ENCODE results near the gene PTPA. TPM values are rescaled to one million over a fixed set of nuclear protein-coding genes. Genes with fewer than 3 reads are reported as not detected.
"Not testable (repeated sequence)": the region's sequence is repeated elsewhere in the genome, so short reads cannot be mapped to it uniquely, and the experiment has no call there.

The PTPA gene
- total and polyA plus RNA-seq, 2 experiments from 2014 or later = 60.9 to 72.3 TPM

GRCh38 chr9:129109537-129109903, 1.7 kb upstream of the PTPA start:
- no peak for TF ChIP-seq EZH2phosphoT487 (IDR thresholded peaks at IDR 0.05; ENCODE audit: low read depth, severe bottlenecking, unreplicated experiment)
- no peak for TF ChIP-seq CTCF (IDR thresholded peaks at IDR 0.05; ENCODE audit: poor library complexity)
- TF ChIP-seq EZH2 (IDR thresholded peaks at IDR 0.05; ENCODE audit: borderline replicate concordance) = no peak
- 77% methylated on average over 7 of the region's 7 CpGs for WGBS (ENCODE audit: low lambda C conversion rate, missing lambda C conversion rate)
- no peak overlapping the region for H3K4me3 ChIP-seq
- peaks cover 18% of the 10 kb centered on the region for H3K4me1 ChIP-seq (ENCODE audit: insufficient read depth)
- peak overlapping the region; percentile 99 for H3K4me2 ChIP-seq
- no peaks in the 10 kb centered on the region for H3K9me2 ChIP-seq (replicated peaks; ENCODE audit: insufficient read depth)
- DNase-seq (ENCODE audit: low spot score) = peak; percentile 37
- H3K27ac ChIP-seq = no peak overlapping the region
- H3K27me3 ChIP-seq = no peaks in the 10 kb centered on the region
- no peaks in the 10 kb centered on the region for H3K36me3 ChIP-seq (replicated peaks; ENCODE audit: insufficient read depth, low read depth)
- H2AFZ ChIP-seq = no peak overlapping the region
- no peaks in the 10 kb centered on the region for H3K9me3 ChIP-seq (ENCODE audit: low read depth)
- peaks cover 4% of the 10 kb centered on the region for H4K20me1 ChIP-seq (ENCODE audit: insufficient read depth, poor library complexity, severe bottlenecking)
- H3K79me2 ChIP-seq = peaks cover 36% of the 10 kb centered on the region

- H4K20me1 ChIP-seq (ENCODE audit: insufficient read depth, poor library complexity, severe bottlenecking) = peaks cover 4% of the 10 kb centered on the region
- peak overlapping the region; percentile 84 for H3K27ac ChIP-seq
- H3K4me1 ChIP-seq (ENCODE audit: insufficient read depth) = peaks cover 18% of the 10 kb centered on the region
- H3K36me3 ChIP-seq (replicated peaks; ENCODE audit: insufficient read depth, low read depth) = no peaks in the 10 kb centered on the region
- no peaks in the 10 kb centered on the region for H3K9me3 ChIP-seq (ENCODE audit: low read depth)
- peak; percentile 49 for DNase-seq (ENCODE audit: low spot score)
- H2AFZ ChIP-seq = peak overlapping the region; percentile 88
- H3K79me2 ChIP-seq = peaks cover 41% of the 10 kb centered on the region
- H3K9me2 ChIP-seq (replicated peaks; ENCODE audit: insufficient read depth) = no peaks in the 10 kb centered on the region
- WGBS (ENCODE audit: low lambda C conversion rate, missing lambda C conversion rate) = 6% methylated on average over 58 of the region's 64 CpGs
- peak overlapping the region; percentile 99 for H3K4me2 ChIP-seq
- no peaks in the 10 kb centered on the region for H3K27me3 ChIP-seq
- peak overlapping the region; percentile 86 for H3K4me3 ChIP-seq
- TF ChIP-seq CTCF (IDR thresholded peaks at IDR 0.05; ENCODE audit: poor library complexity) (peak; percentile 12), EZH2phosphoT487 (IDR thresholded peaks at IDR 0.05; ENCODE audit: low read depth, severe bottlenecking, unreplicated experiment) (no peak)
Measured at GRCh38 chr9:129109952-129110739, 1.1 kb upstream of the PTPA start.

GRCh38 chr9:129111528-129112151, 425 bp downstream of the PTPA start:
- peak overlapping the region; percentile 92 for H3K4me3 ChIP-seq
- no peaks in the 10 kb centered on the region for H3K27me3 ChIP-seq
- H2AFZ ChIP-seq = peak overlapping the region; percentile 97
- H3K9me2 ChIP-seq (replicated peaks; ENCODE audit: insufficient read depth) = no peaks in the 10 kb centered on the region
- TF ChIP-seq CTCF (IDR thresholded peaks at IDR 0.05; ENCODE audit: poor library complexity) (no peak), EZH2phosphoT487 (IDR thresholded peaks at IDR 0.05; ENCODE audit: low read depth, severe bottlenecking, unreplicated experiment) (no peak), EZH2 (IDR thresholded peaks at IDR 0.05; ENCODE audit: borderline replicate concordance) (no peak)
- H3K4me2 ChIP-seq = peak overlapping the region; percentile 99
- H4K20me1 ChIP-seq (ENCODE audit: insufficient read depth, poor library complexity, severe bottlenecking) = peaks cover 7% of the 10 kb centered on the region
- peak overlapping the region; percentile 99 for H3K27ac ChIP-seq
- peaks cover 14% of the 10 kb centered on the region for H3K4me1 ChIP-seq (ENCODE audit: insufficient read depth)
- WGBS (ENCODE audit: low lambda C conversion rate, missing lambda C conversion rate) = 2% methylated on average over 24 of the region's 37 CpGs
- H3K36me3 ChIP-seq (replicated peaks; ENCODE audit: insufficient read depth, low read depth) = no peaks in the 10 kb centered on the region
- peaks cover 54% of the 10 kb centered on the region for H3K79me2 ChIP-seq
- no peaks in the 10 kb centered on the region for H3K9me3 ChIP-seq (ENCODE audit: low read depth)
- DNase-seq (ENCODE audit: low spot score) = peak; percentile 60

- peaks cover 62% of the 10 kb centered on the region for H3K79me2 ChIP-seq
- peak overlapping the region; percentile 99 for H3K4me2 ChIP-seq
- 94% methylated on average over 17 of the region's 17 CpGs for WGBS (ENCODE audit: low lambda C conversion rate, missing lambda C conversion rate)
- not testable (repeated sequence) for H3K36me3 ChIP-seq (replicated peaks; ENCODE audit: insufficient read depth, low read depth); H4K20me1 ChIP-seq (ENCODE audit: insufficient read depth, poor library complexity, severe bottlenecking); H3K4me1 ChIP-seq (ENCODE audit: insufficient read depth); DNase-seq (ENCODE audit: low spot score); H3K9me3 ChIP-seq (ENCODE audit: low read depth); H3K9me2 ChIP-seq (replicated peaks; ENCODE audit: insufficient read depth); H3K27me3 ChIP-seq
- H3K27ac ChIP-seq = peak overlapping the region; percentile 99
- peak overlapping the region; percentile 97 for H2AFZ ChIP-seq
- H3K4me3 ChIP-seq = peak overlapping the region; percentile 92
Measured at GRCh38 chr9:129112526-129112925, 1.3 kb downstream of the PTPA start.

Measured in hepatocyte (in vitro differentiated cells).